ENCODE results near the gene DALRD3. TPM values are rescaled to one million over a fixed set of nuclear protein-coding genes. Genes with fewer than 3 reads are reported as not detected.

DALRD3 gene
- total RNA-seq, 1 donor from 2014 or later = 18.5 TPM

- H3K79me2 ChIP-seq (ENCODE audit: insufficient read depth, low read length) = peaks cover 89% of the 10 kb centered on the region
Measured at GRCh38 chr3:49024449-49024848, 6.1 kb upstream of the DALRD3 start.

GRCh38 chr3:49023775-49024174, 5.4 kb upstream of the DALRD3 start:
- Histone ChIP-seq H3K4me3 (ENCODE audit: insufficient read depth, low read depth, low read length) (no peak overlapping the region), H3K9ac (ENCODE audit: low read length) (no peak overlapping the region), H3K36me3 (ENCODE audit: insufficient read depth, low read length) (peaks cover 40% of the 10 kb centered on the region), H3K4me1 (ENCODE audit: insufficient read depth, low read length) (peaks cover 27% of the 10 kb centered on the region), H3K4me2 (ENCODE audit: low read length) (no peak overlapping the region), H3K27me3 (ENCODE audit: insufficient read depth, low read length) (no peaks in the 10 kb centered on the region), H3K79me2 (ENCODE audit: insufficient read depth, low read length) (peaks cover 85% of the 10 kb centered on the region), H2AFZ (ENCODE audit: low read depth, low read length) (no peak overlapping the region), H3K27ac (ENCODE audit: low read depth, low read length) (no peak overlapping the region), H3K9me3 (ENCODE audit: insufficient read depth, low read depth, low read length) (no peaks in the 10 kb centered on the region), H4K20me1 (ENCODE audit: insufficient read depth, low read length) (peaks cover 61% of the 10 kb centered on the region)
- H3K36me3 Mint-ChIP-seq (ENCODE audit: low read depth, unreplicated experiment) = peaks cover 19% of the 10 kb centered on the region
- H3K27me3 Mint-ChIP-seq (ENCODE audit: low read depth, unreplicated experiment) = no peaks in the 10 kb centered on the region
- no peak for FAIRE-seq
- H3K4me1 Mint-ChIP-seq (ENCODE audit: low read depth, unreplicated experiment) = peaks cover 26% of the 10 kb centered on the region
- no peak overlapping the region for H3K27ac Mint-ChIP-seq (ENCODE audit: unreplicated experiment)
- H3K9me3 Mint-ChIP-seq (ENCODE audit: unreplicated experiment) = peaks cover 2% of the 10 kb centered on the region
- DNase-seq (ENCODE audit: low read depth) = no peak
- TF ChIP-seq CTCF (IDR thresholded peaks at IDR 0.05; ENCODE audit: insufficient read depth, low read depth, low read length) (no peak), EZH2 (IDR thresholded peaks at IDR 0.05; ENCODE audit: insufficient read depth, low read length) (no peak)
- peak overlapping the region; percentile 93 for H3K4me3 Mint-ChIP-seq (ENCODE audit: unreplicated experiment)

More at GRCh38 chr3:49024449-49024848, 6.1 kb upstream of the DALRD3 start:
- Mint-ChIP-seq H3K36me3 (ENCODE audit: low read depth, unreplicated experiment) (peaks cover 20% of the 10 kb centered on the region), H3K4me3 (ENCODE audit: unreplicated experiment) (peak overlapping the region; percentile 93), H3K27me3 (ENCODE audit: low read depth, unreplicated experiment) (no peaks in the 10 kb centered on the region), H3K9me3 (ENCODE audit: unreplicated experiment) (peaks cover 2% of the 10 kb centered on the region), H3K27ac (ENCODE audit: unreplicated experiment) (no peak overlapping the region), H3K4me1 (ENCODE audit: low read depth, unreplicated experiment) (peaks cover 26% of the 10 kb centered on the region)
- Histone ChIP-seq H3K9ac (ENCODE audit: low read length) (no peak overlapping the region), H2AFZ (ENCODE audit: low read depth, low read length) (no peak overlapping the region), H3K36me3 (ENCODE audit: insufficient read depth, low read length) (peaks cover 40% of the 10 kb centered on the region), H3K4me1 (ENCODE audit: insufficient read depth, low read length) (peaks cover 31% of the 10 kb centered on the region), H3K4me2 (ENCODE audit: low read length) (no peak overlapping the region), H3K4me3 (ENCODE audit: insufficient read depth, low read depth, low read length) (no peak overlapping the region), H4K20me1 (ENCODE audit: insufficient read depth, low read length) (peaks cover 61% of the 10 kb centered on the region), H3K27me3 (ENCODE audit: insufficient read depth, low read length) (no peaks in the 10 kb centered on the region), H3K9me3 (ENCODE audit: insufficient read depth, low read depth, low read length) (no peaks in the 10 kb centered on the region), H3K27ac (ENCODE audit: low read depth, low read length) (no peak overlapping the region)
- TF ChIP-seq EZH2 (IDR thresholded peaks at IDR 0.05; ENCODE audit: insufficient read depth, low read length) (no peak), CTCF (IDR thresholded peaks at IDR 0.05; ENCODE audit: insufficient read depth, low read depth, low read length) (no peak)
- DNase-seq (ENCODE audit: low read depth) (no peak), FAIRE-seq (no peak)

GRCh38 chr3:49022688-49023171, 4.3 kb upstream of the DALRD3 start:
- FAIRE-seq = no peak
- Histone ChIP-seq H3K27me3 (ENCODE audit: insufficient read depth, low read length) (no peaks in the 10 kb centered on the region), H3K4me2 (ENCODE audit: low read length) (peak overlapping the region; percentile 95), H3K9ac (ENCODE audit: low read length) (peak overlapping the region; percentile 95), H4K20me1 (ENCODE audit: insufficient read depth, low read length) (peaks cover 53% of the 10 kb centered on the region), H3K36me3 (ENCODE audit: insufficient read depth, low read length) (peaks cover 40% of the 10 kb centered on the region), H3K9me3 (ENCODE audit: insufficient read depth, low read depth, low read length) (no peaks in the 10 kb centered on the region), H3K27ac (ENCODE audit: low read depth, low read length) (peak overlapping the region; percentile 94), H3K4me1 (ENCODE audit: insufficient read depth, low read length) (peaks cover 21% of the 10 kb centered on the region), H3K4me3 (ENCODE audit: insufficient read depth, low read depth, low read length) (peak overlapping the region; percentile 81), H3K79me2 (ENCODE audit: insufficient read depth, low read length) (peaks cover 76% of the 10 kb centered on the region), H2AFZ (ENCODE audit: low read depth, low read length) (no peak overlapping the region)
- Mint-ChIP-seq H3K4me3 (ENCODE audit: unreplicated experiment) (peak overlapping the region; percentile 93), H3K9me3 (ENCODE audit: unreplicated experiment) (peaks cover 2% of the 10 kb centered on the region), H3K4me1 (ENCODE audit: low read depth, unreplicated experiment) (peaks cover 22% of the 10 kb centered on the region), H3K27me3 (ENCODE audit: low read depth, unreplicated experiment) (no peaks in the 10 kb centered on the region), H3K27ac (ENCODE audit: unreplicated experiment) (peak overlapping the region; percentile 92), H3K36me3 (ENCODE audit: low read depth, unreplicated experiment) (peaks cover 18% of the 10 kb centered on the region)
- no peak for DNase-seq (ENCODE audit: low read depth)
- TF ChIP-seq EZH2 (IDR thresholded peaks at IDR 0.05; ENCODE audit: insufficient read depth, low read length) (no peak), CTCF (IDR thresholded peaks at IDR 0.05; ENCODE audit: insufficient read depth, low read depth, low read length) (no peak)

Measured in astrocyte (in vitro differentiated cells and primary cell).